ENCODE results near the gene TAMALIN.

The TAMALIN gene

DNA sequence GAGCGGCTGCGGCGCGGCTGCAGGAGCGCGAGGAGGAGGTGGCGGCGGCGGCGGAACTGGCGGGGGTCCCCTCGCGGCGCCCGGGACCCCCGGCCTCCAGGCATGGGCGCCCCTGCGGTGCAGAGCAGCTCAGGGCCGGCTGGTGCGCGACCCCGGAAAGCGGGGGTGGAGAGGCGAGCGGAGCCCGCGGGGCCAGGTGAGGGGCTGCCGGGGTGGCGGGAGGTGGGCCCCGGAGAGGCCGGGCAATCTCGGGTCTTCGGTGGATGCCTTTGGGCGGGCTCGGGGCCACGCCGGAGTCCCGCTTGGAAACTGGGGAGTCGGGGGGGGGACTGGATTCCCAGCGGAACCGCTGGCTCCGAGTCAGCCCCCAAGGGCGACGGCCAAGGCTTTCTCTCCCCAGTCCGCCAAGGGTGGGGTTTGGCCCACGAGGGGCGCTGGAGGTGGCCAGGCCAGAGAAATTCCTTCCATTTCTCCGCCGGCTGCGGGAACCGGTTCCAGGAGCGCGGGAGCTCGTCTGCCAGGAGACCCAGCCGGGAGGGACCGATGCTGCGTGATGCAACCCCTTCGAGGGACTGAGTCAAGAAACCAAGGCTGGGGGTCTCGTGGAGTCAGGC is 30.6 kb downstream of the TAMALIN start:
- DNase-seq, result no peak

GRCh38 chr12:52038447-52038846 is 31.7 kb downstream of the TAMALIN start:
- no peak for DNase-seq

GRCh38 chr12:52041035-52041434 is 34.3 kb downstream of the TAMALIN start:
- DNase-seq, result no peak

DNA sequence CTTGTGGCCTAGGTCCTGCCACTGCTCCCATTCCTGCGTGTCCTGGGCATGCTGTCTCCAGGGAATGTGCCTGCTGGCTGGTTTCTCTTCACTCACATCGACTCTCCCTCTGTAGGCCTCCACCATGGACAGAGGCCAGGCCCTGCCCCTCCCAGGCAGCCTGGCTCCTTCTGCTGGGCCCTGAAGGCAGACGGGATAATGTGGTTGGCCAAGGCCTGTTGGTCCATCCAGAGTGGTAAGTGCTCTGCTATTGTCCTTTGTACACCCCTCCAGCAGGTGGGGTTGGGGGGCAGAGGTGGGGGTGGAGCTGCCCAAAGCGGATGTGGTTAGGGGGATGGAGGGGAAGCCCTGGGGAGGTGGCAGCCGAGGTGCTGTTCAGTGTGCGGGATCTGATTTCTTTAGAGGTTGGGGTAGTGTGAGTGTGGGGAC is 35.0 kb downstream of the TAMALIN start:
- no peak for DNase-seq

GRCh38 chr12:52042706-52043385 is 36.1 kb downstream of the TAMALIN start:
- no peak for DNase-seq

- DNase-seq, result no peak
These were observed 36.9 kb downstream of the TAMALIN start for GRCh38 chr12:52043386-52044212.

GRCh38 chr12:52044292-52044983 is 37.7 kb downstream of the TAMALIN start:
- DNase-seq, result no peak

DNA sequence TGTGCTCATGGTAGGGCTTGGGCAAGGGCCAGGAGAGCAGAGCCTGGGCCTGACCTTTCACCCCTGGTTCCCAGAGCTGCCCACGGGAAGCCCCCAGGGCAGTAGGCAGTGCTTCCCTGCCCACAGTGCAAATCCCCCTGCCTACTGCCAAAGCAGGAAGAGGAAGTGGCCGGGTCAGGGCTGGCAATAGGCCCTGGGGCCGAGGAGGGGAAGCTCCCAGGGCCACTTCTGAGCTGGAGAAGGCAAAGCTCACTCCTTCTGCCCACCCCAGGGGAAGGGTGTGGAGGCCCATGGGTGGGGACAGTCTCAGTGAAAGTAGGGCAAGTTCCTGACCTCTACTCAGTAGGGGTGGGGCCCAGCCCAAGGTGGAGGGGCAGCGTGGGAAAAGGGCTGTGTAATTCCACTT is 39.1 kb downstream of the TAMALIN start:
- no peak for DNase-seq

- DNase-seq, result no peak
These were observed 40.1 kb downstream of the TAMALIN start for GRCh38 chr12:52046859-52047258.

- no peak for DNase-seq
These were observed 42.5 kb downstream of the TAMALIN start for GRCh38 chr12:52049286-52049685.

DNA sequence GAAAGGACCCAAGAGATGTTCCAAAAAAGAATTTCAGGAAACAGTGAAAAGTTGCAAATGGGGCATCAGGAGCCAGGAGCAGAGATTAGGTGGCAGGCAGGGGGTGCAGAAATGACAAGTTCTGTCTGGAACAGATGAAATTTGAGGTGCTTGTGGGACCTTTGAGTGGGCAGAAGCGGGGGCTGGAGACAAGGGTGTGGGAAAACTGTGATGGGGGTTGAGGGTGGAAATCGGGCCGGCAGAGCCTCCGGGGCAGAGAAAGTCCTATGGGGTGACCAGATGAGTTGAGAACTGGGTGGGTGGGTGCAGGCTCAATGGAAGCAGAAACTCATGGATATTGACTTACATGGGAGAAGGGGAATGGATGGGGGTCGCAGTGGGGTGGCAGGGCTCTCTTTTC is 42.9 kb downstream of the TAMALIN start:
- no peak for DNase-seq

GRCh38 chr12:52050116-52050757 is 43.5 kb downstream of the TAMALIN start:
- DNase-seq, result no peak

GRCh38 chr12:52050758-52051541 is 44.2 kb downstream of the TAMALIN start, which contains the start of gene NR4A1:
Gene NR4A1 (plus strand): TSS chr12:52051442. CDS start chr12:52054329, 2,887 bp downstream.
- peak; percentile 87 for DNase-seq

- DNase-seq, result no peak
These were observed 45.9 kb downstream of the TAMALIN start for GRCh38 chr12:52052468-52053186.

DNA sequence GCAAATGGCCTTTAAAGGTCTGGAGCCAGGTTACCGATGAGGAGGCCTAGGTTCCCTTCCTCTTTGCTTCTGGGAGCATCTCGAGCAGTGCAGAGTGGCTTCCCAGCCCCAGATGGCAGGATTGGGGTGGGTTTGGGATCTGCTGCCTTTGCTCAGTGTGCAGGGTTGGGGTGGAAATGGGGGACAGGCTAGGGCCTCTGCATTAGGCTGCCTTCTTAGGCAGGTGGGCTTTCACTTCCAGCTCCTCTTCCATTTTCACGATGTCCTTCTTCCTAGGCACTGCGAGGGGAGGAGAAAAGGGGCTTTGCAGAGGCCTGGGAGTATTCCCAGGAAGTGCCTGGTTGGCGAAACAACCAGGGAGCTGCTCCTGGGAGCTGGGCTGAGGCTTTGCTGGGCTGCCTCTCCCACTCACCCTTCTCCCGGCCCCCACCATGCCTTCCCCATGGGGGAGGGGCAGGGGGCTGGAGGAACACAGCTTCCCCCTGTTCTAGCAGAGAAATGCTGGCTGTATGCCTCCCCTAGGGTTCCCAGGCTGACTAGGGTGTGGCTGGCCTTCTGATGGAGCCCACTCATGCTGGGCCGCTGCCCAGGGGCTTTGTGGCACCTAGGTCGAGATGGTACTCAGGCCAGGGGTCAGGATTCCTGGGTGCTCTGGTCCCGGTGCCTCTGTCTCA is 46.9 kb downstream of the TAMALIN start:
- DNase-seq, result no peak

GRCh38 chr12:52054231-52054832 is 47.6 kb downstream of the TAMALIN start:
- no peak for DNase-seq

- DNase-seq, result no peak
These were observed 48.3 kb downstream of the TAMALIN start for GRCh38 chr12:52054833-52055730.

- DNase-seq, result no peak
These were observed 49.3 kb downstream of the TAMALIN start for GRCh38 chr12:52055731-52056711.
